ENCODE results near the gene PIK3C2G. TPM values are rescaled to one million over a fixed set of nuclear protein-coding genes. Genes with fewer than 3 reads are reported as not detected.
"Not testable (repeated sequence)": the region's sequence is repeated elsewhere in the genome, so short reads cannot be mapped to it uniquely, and the experiment has no call there.

PIK3C2G gene
- total RNA-seq, 1 donor from 2014 or later: 0.59 TPM

GRCh38 chr12:18690653-18691052 lies 429.3 kb downstream of the PIK3C2G start:
- H3K27ac ChIP-seq: no peak overlapping the region
- H3K27me3 ChIP-seq (ENCODE audit: low read depth): no peaks in the 10 kb centered on the region
- H3K4me3 ChIP-seq: no peak overlapping the region
- no peaks in the 10 kb centered on the region for H3K4me1 ChIP-seq
- ATAC-seq: no peak
- H3K36me3 ChIP-seq: no peaks in the 10 kb centered on the region
- intact Hi-C loops (cut with DNase I): no loop called here
- no peaks in the 10 kb centered on the region for H3K9me3 ChIP-seq
- DNase-seq: no peak
- no peak for TF ChIP-seq CTCF (IDR thresholded peaks at IDR 0.05)

- ATAC-seq; H3K27me3 ChIP-seq (ENCODE audit: low read depth); DNase-seq; H3K4me3 ChIP-seq; H3K27ac ChIP-seq; H3K36me3 ChIP-seq; H3K9me3 ChIP-seq; H3K4me1 ChIP-seq; intact Hi-C loops (cut with DNase I): not testable (repeated sequence)
Measured at GRCh38 chr12:18693986-18694385, 432.7 kb downstream of the PIK3C2G start.

DNA sequence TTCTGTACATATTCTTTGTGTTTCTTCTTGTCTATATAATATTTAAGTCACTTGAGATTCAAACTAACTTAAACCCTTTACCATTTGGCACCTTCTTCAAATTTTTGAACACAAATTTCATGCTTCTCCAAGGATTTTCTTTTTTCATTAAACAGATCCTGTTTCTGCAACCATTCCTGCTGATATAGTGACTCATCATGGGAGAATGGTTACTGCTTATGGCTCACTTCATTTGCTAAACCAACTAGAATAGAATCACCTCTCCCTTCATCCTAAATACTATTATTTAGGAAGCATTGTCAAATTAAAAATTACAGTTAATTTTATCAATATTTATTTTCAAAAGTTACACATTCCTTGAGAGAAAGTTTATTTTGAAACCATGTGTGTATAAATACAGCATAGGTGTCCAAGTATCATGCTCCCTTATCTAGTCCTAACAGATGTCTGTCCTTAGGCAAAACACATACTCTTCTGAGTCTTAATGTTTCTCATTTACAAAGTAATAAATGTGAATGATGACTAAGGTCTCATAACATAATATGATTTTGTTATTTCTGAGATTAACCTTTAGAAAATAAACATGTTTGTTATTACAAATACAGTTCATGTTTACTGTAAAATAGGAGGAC lies 435.8 kb downstream of the PIK3C2G start:
- Histone ChIP-seq H3K4me1 (no peaks in the 10 kb centered on the region), H3K27me3 (ENCODE audit: low read depth) (no peaks in the 10 kb centered on the region), H3K9me3 (no peaks in the 10 kb centered on the region), H3K4me3 (no peak overlapping the region), H3K36me3 (no peaks in the 10 kb centered on the region), H3K27ac (no peak overlapping the region)
- no peak for DNase-seq
- intact Hi-C loops (cut with DNase I): no loop called here
- no peak for ATAC-seq
- no peak for TF ChIP-seq CTCF (IDR thresholded peaks at IDR 0.05)

Other genes with a start within 250 kb of the PIK3C2G start
- 3.7 TPM for gene RERGL, start 171.3 kb upstream of the PIK3C2G start, total RNA-seq